ENCODE results near the gene ASCC1. TPM values are rescaled to one million over a fixed set of nuclear protein-coding genes. Genes with fewer than 3 reads are reported as not detected.
A peak's percentile ranks its signal among the peaks of the same experiment; 100 is the strongest.
"Not testable (repeated sequence)": the region's sequence is repeated elsewhere in the genome, so short reads cannot be mapped to it uniquely, and the experiment has no call there.

Gene ASCC1
- polyA plus RNA-seq, 4 donors, result 40.8 to 49.2 (median 47.8) TPM

GRCh38 chr10:72133517-72133916 lies 82.6 kb downstream of the ASCC1 start:
- no peak for DNase-seq (ENCODE audit: low read depth in 4 of 4, low spot score in 3 of 4)

GRCh38 chr10:72132854-72133253 lies 83.2 kb downstream of the ASCC1 start:
- DNase-seq (ENCODE audit: low read depth in 4 of 4, low spot score in 3 of 4), result no peak

- no peak for DNase-seq (ENCODE audit: low read depth in 4 of 4, low spot score in 3 of 4)
Observed at GRCh38 chr10:72127571-72127970, 88.5 kb downstream of the ASCC1 start.

GRCh38 chr10:72126872-72127232 lies 89.2 kb downstream of the ASCC1 start:
- DNase-seq (ENCODE audit: low read depth in 4 of 4, low spot score in 3 of 4), result no peak

- no peak for DNase-seq (ENCODE audit: low read depth in 4 of 4, low spot score in 3 of 4)
Observed at GRCh38 chr10:72126184-72126871, 89.7 kb downstream of the ASCC1 start.

- DNase-seq (ENCODE audit: low read depth in 4 of 4, low spot score in 3 of 4), result peak in 1 of 4 donors; percentile 50
Observed at GRCh38 chr10:72124989-72125388, 91.1 kb downstream of the ASCC1 start.

GRCh38 chr10:72124381-72124780 lies 91.7 kb downstream of the ASCC1 start:
- DNase-seq (ENCODE audit: low read depth in 4 of 4, low spot score in 3 of 4), result no peak

GRCh38 chr10:72123616-72124015 lies 92.5 kb downstream of the ASCC1 start:
- DNase-seq (ENCODE audit: low read depth in 4 of 4, low spot score in 3 of 4), result no peak

- DNase-seq (ENCODE audit: low read depth in 4 of 4, low spot score in 3 of 4), result no peak
Observed at GRCh38 chr10:72122221-72122620, 93.9 kb downstream of the ASCC1 start.

- no peak for DNase-seq (ENCODE audit: low read depth in 4 of 4, low spot score in 3 of 4)
Observed at GRCh38 chr10:72121389-72121788, 94.7 kb downstream of the ASCC1 start.

- DNase-seq (ENCODE audit: low read depth in 4 of 4, low spot score in 3 of 4), result no peak
Observed at GRCh38 chr10:72116372-72116771, 99.7 kb downstream of the ASCC1 start.

- no peak for DNase-seq (ENCODE audit: low read depth in 4 of 4, low spot score in 3 of 4)
Observed at GRCh38 chr10:72114706-72115450, 101.2 kb downstream of the ASCC1 start.

- DNase-seq (ENCODE audit: low read depth in 4 of 4, low spot score in 3 of 4), result no peak
Observed at GRCh38 chr10:72110673-72111401, 105.2 kb downstream of the ASCC1 start.

- DNase-seq (ENCODE audit: low read depth in 4 of 4, low spot score in 3 of 4), result no peak
Observed at GRCh38 chr10:72109636-72110157, 106.4 kb downstream of the ASCC1 start.

GRCh38 chr10:72108830-72109635 lies 107.0 kb downstream of the ASCC1 start:
- DNase-seq (ENCODE audit: low read depth in 4 of 4, low spot score in 3 of 4), result no peak

- DNase-seq (ENCODE audit: low read depth in 4 of 4, low spot score in 3 of 4), result not testable (repeated sequence)
Observed at GRCh38 chr10:72108004-72108370, 108.1 kb downstream of the ASCC1 start.

- no peak for DNase-seq (ENCODE audit: low read depth in 4 of 4, low spot score in 3 of 4)
Observed at GRCh38 chr10:72107325-72108003, 108.6 kb downstream of the ASCC1 start.

- no peak for DNase-seq (ENCODE audit: low read depth in 4 of 4, low spot score in 3 of 4)
Observed at GRCh38 chr10:72106896-72107295, 109.2 kb downstream of the ASCC1 start.

GRCh38 chr10:72106154-72106849 lies 109.8 kb downstream of the ASCC1 start:
- no peak for DNase-seq (ENCODE audit: low read depth in 4 of 4, low spot score in 3 of 4)

All from right renal pelvis (tissue), 4 donors.